Bronchial epithelial cell (primary cell): ENCODE results near the gene SURF6. TPM values are rescaled to one million over a fixed set of nuclear protein-coding genes. Genes with fewer than 3 reads are reported as not detected.
"Not testable (repeated sequence)": the region's sequence is repeated elsewhere in the genome, so short reads cannot be mapped to it uniquely, and the experiment has no call there.

Experiments
- DNase-seq: peaks from one replicate; pipeline ENCODE4 v3.0.0-alpha.2; 2010; ENCODE audit warnings: low read depth
- FAIRE-seq: peaks from 2 replicates; lab custom pipeline; 2011; peaks lifted over from hg19 to GRCh38; lab: Jason Lieb, UNC
- H3K27me3 ChIP-seq: 2 replicates; pipeline ENCODE4 v1.5.1; 2011; ENCODE audit warnings: low read length; ENCODE audit not compliant: control insufficient read depth, insufficient read depth
- H3K36me3 ChIP-seq: 2 replicates; pipeline ENCODE4 v1.5.1; 2011; ENCODE audit warnings: low read length; ENCODE audit not compliant: control insufficient read depth, insufficient read depth
- H3K4me3 ChIP-seq: 2 replicates; pipeline ENCODE4 v1.5.1; 2011; ENCODE audit warnings: mild to moderate bottlenecking, low read depth, low read length, control low read depth
- total RNA-seq: library from RNA; depleted of rRNA; stranded (reverse); fragments of >200 nt; gene quantifications from 2 replicates; pipeline ENCODE4 v1.2.1, GENCODE V29; 2014
- TF ChIP-seq, protein P1 (sequence below): IDR thresholded peaks from 2 replicates; pipeline ENCODE4 v1.5.1; 2011; ENCODE audit warnings: mild to moderate bottlenecking, moderate library complexity, low read length, control low read depth, inconsistent platforms; ENCODE audit not compliant: insufficient read depth, severe bottlenecking

Gene SURF6
- total RNA-seq, 1 donor from 2014 or later, result 9.0 TPM

GRCh38 chr9:133323991-133324703 is 11.8 kb downstream of the SURF6 start:
- Histone ChIP-seq H3K4me3 (no peak overlapping the region), H3K36me3 (no peaks in the 10 kb centered on the region), H3K27me3 (no peaks in the 10 kb centered on the region)
- DNase-seq, result no peak
- FAIRE-seq, result no peak
- TF ChIP-seq, protein P1, sequence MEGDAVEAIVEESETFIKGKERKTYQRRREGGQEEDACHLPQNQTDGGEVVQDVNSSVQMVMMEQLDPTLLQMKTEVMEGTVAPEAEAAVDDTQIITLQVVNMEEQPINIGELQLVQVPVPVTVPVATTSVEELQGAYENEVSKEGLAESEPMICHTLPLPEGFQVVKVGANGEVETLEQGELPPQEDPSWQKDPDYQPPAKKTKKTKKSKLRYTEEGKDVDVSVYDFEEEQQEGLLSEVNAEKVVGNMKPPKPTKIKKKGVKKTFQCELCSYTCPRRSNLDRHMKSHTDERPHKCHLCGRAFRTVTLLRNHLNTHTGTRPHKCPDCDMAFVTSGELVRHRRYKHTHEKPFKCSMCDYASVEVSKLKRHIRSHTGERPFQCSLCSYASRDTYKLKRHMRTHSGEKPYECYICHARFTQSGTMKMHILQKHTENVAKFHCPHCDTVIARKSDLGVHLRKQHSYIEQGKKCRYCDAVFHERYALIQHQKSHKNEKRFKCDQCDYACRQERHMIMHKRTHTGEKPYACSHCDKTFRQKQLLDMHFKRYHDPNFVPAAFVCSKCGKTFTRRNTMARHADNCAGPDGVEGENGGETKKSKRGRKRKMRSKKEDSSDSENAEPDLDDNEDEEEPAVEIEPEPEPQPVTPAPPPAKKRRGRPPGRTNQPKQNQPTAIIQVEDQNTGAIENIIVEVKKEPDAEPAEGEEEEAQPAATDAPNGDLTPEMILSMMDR, result no peak

DNA sequence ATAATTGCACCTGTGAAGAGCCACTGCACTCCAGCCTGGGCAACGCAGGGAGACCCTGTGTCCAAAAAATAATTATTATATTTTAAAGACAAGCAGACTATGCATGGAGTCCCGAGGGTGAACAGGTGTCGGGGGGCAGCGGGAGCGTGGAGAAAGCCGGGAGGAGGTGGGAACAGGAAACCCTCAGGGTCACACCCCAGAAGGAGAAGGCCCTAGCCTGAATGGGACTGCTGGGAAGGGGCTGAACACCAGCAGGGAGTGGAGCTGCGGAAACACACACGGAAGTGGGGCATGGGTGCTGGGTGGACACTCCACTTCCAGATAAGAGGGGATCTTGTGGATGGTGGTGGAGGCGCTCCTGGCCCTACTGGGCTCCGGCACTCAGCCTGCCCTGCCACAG is 12.8 kb downstream of the SURF6 start:
- FAIRE-seq, result no peak
- Histone ChIP-seq H3K27me3 (no peaks in the 10 kb centered on the region), H3K36me3 (no peaks in the 10 kb centered on the region), H3K4me3 (no peak overlapping the region)
- no peak for DNase-seq
- TF ChIP-seq, protein P1, result no peak

- Histone ChIP-seq H3K27me3 (no peaks in the 10 kb centered on the region), H3K36me3 (no peaks in the 10 kb centered on the region), H3K4me3 (no peak overlapping the region)
- TF ChIP-seq, protein P1, result no peak
- FAIRE-seq (no peak), DNase-seq (no peak)
Measured at GRCh38 chr9:133322701-133323100, 13.3 kb downstream of the SURF6 start.

GRCh38 chr9:133321411-133321935 is 14.5 kb downstream of the SURF6 start:
- Histone ChIP-seq H3K36me3 (no peaks in the 10 kb centered on the region), H3K4me3 (no peak overlapping the region), H3K27me3 (no peaks in the 10 kb centered on the region)
- TF ChIP-seq, protein P1, result no peak
- FAIRE-seq (no peak), DNase-seq (no peak)

- Histone ChIP-seq H3K36me3 (no peaks in the 10 kb centered on the region), H3K4me3 (no peak overlapping the region), H3K27me3 (no peaks in the 10 kb centered on the region)
- TF ChIP-seq, protein P1, result no peak
- no peak for DNase-seq
- no peak for FAIRE-seq
Measured at GRCh38 chr9:133320421-133320881, 15.5 kb downstream of the SURF6 start.

DNA sequence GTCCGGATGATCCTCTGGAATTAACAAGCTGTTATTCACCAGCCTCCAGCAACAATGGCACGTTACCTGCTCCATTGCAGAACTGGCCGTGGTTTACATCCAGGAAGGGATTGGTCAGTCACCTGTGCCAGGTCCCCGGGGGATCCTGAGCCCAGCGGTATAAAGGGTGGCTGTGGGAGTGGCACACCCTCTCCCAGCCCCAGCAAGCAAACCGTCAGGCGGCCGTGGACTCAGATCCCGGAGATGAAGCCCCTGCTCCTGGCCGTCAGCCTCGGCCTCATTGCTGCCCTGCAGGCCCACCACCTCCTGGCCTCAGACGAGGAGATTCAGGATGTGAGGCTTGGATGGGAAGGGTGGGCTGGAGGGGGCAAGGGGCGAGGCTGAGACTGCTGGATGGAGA is 18.4 kb downstream of the SURF6 start:
- FAIRE-seq, H3K27me3 ChIP-seq, H3K36me3 ChIP-seq, DNase-seq, H3K4me3 ChIP-seq: not testable (repeated sequence)
